ENCODE measurements around the gene LMNA. TPM values are rescaled to one million over a fixed set of nuclear protein-coding genes. Genes with fewer than 3 reads are reported as not detected.

Gene LMNA
- total and polyA plus RNA-seq, 2 experiments from 2014 or later, result 208 to 345 TPM

GRCh38 chr1:156098784-156099183, 15.7 kb upstream of the LMNA start:
- Histone ChIP-seq H4K20me1 (ENCODE audit: insufficient read depth, poor library complexity, severe bottlenecking) (no peaks in the 10 kb centered on the region), H3K27ac (no peak overlapping the region), H2AFZ (no peak overlapping the region), H3K4me3 (no peak overlapping the region), H3K36me3 (replicated peaks; ENCODE audit: insufficient read depth, low read depth) (no peaks in the 10 kb centered on the region), H3K4me2 (no peak overlapping the region), H3K9me3 (ENCODE audit: low read depth) (no peaks in the 10 kb centered on the region), H3K9me2 (replicated peaks; ENCODE audit: insufficient read depth) (no peaks in the 10 kb centered on the region), H3K27me3 (no peaks in the 10 kb centered on the region), H3K4me1 (ENCODE audit: insufficient read depth) (peaks cover 34% of the 10 kb centered on the region), H3K79me2 (peaks cover 83% of the 10 kb centered on the region)
- TF ChIP-seq EZH2 (IDR thresholded peaks at IDR 0.05; ENCODE audit: borderline replicate concordance) (no peak), EZH2phosphoT487 (IDR thresholded peaks at IDR 0.05; ENCODE audit: low read depth, severe bottlenecking, unreplicated experiment) (no peak), CTCF (IDR thresholded peaks at IDR 0.05; ENCODE audit: poor library complexity) (no peak)
- WGBS (ENCODE audit: low lambda C conversion rate, missing lambda C conversion rate), result 76% methylated on average over 2 of the region's 2 CpGs
- no peak for DNase-seq (ENCODE audit: low spot score)

- Histone ChIP-seq H3K36me3 (replicated peaks; ENCODE audit: insufficient read depth, low read depth) (no peaks in the 10 kb centered on the region), H4K20me1 (ENCODE audit: insufficient read depth, poor library complexity, severe bottlenecking) (no peaks in the 10 kb centered on the region), H3K27ac (no peak overlapping the region), H3K4me1 (ENCODE audit: insufficient read depth) (peaks cover 39% of the 10 kb centered on the region), H2AFZ (no peak overlapping the region), H3K79me2 (peaks cover 79% of the 10 kb centered on the region), H3K9me3 (ENCODE audit: low read depth) (no peaks in the 10 kb centered on the region), H3K27me3 (no peaks in the 10 kb centered on the region), H3K9me2 (replicated peaks; ENCODE audit: insufficient read depth) (no peaks in the 10 kb centered on the region), H3K4me3 (no peak overlapping the region), H3K4me2 (no peak overlapping the region)
- DNase-seq (ENCODE audit: low spot score), result no peak
- 86% methylated on average over 3 of the region's 3 CpGs for WGBS (ENCODE audit: low lambda C conversion rate, missing lambda C conversion rate)
- no peak for TF ChIP-seq CTCF (IDR thresholded peaks at IDR 0.05; ENCODE audit: poor library complexity)
- no peak for TF ChIP-seq EZH2phosphoT487 (IDR thresholded peaks at IDR 0.05; ENCODE audit: low read depth, severe bottlenecking, unreplicated experiment)
- TF ChIP-seq EZH2 (IDR thresholded peaks at IDR 0.05; ENCODE audit: borderline replicate concordance), result no peak
Measured at GRCh38 chr1:156099282-156099681, 15.2 kb upstream of the LMNA start.

GRCh38 chr1:156100205-156100995, 14.1 kb upstream of the LMNA start:
- 82% methylated on average over 4 of the region's 4 CpGs for WGBS (ENCODE audit: low lambda C conversion rate, missing lambda C conversion rate)
- Histone ChIP-seq H3K9me2 (replicated peaks; ENCODE audit: insufficient read depth) (no peaks in the 10 kb centered on the region), H3K4me3 (no peak overlapping the region), H4K20me1 (ENCODE audit: insufficient read depth, poor library complexity, severe bottlenecking) (no peaks in the 10 kb centered on the region), H3K27ac (no peak overlapping the region), H2AFZ (no peak overlapping the region), H3K4me1 (ENCODE audit: insufficient read depth) (peaks cover 50% of the 10 kb centered on the region), H3K4me2 (no peak overlapping the region), H3K27me3 (no peaks in the 10 kb centered on the region), H3K36me3 (replicated peaks; ENCODE audit: insufficient read depth, low read depth) (no peaks in the 10 kb centered on the region), H3K79me2 (peaks cover 82% of the 10 kb centered on the region), H3K9me3 (ENCODE audit: low read depth) (no peaks in the 10 kb centered on the region)
- no peak for DNase-seq (ENCODE audit: low spot score)
- no peak for TF ChIP-seq EZH2 (IDR thresholded peaks at IDR 0.05; ENCODE audit: borderline replicate concordance)
- TF ChIP-seq EZH2phosphoT487 (IDR thresholded peaks at IDR 0.05; ENCODE audit: low read depth, severe bottlenecking, unreplicated experiment), result no peak
- no peak for TF ChIP-seq CTCF (IDR thresholded peaks at IDR 0.05; ENCODE audit: poor library complexity)

Measured in hepatocyte (in vitro differentiated cells).